NCI-H774 (cell line): ENCODE measurements around the gene ADAMTS2.

ENCODE experiments used
- DNase-seq: peaks from one replicate; lab custom pipeline; 2025; lab: John Stamatoyannopoulos, UW

Gene ADAMTS2

GRCh38 chr5:179254638-179255271 is 90.5 kb downstream of the ADAMTS2 start:
- DNase-seq: no peak

- no peak for DNase-seq
These were observed 91.5 kb downstream of the ADAMTS2 start for GRCh38 chr5:179253730-179254129.

- no peak for DNase-seq
These were observed 93.8 kb downstream of the ADAMTS2 start for GRCh38 chr5:179251276-179251969.

- DNase-seq: no peak
These were observed 94.6 kb downstream of the ADAMTS2 start for GRCh38 chr5:179250561-179251225.

GRCh38 chr5:179246227-179246626 is 99.0 kb downstream of the ADAMTS2 start:
- DNase-seq: no peak

GRCh38 chr5:179245031-179245430 is 100.2 kb downstream of the ADAMTS2 start:
- no peak for DNase-seq

- DNase-seq: no peak
These were observed 101.2 kb downstream of the ADAMTS2 start for GRCh38 chr5:179244044-179244443.

- no peak for DNase-seq
These were observed 101.9 kb downstream of the ADAMTS2 start for GRCh38 chr5:179243333-179243732.

GRCh38 chr5:179242676-179243075 is 102.6 kb downstream of the ADAMTS2 start:
- DNase-seq: no peak

- no peak for DNase-seq
These were observed 103.4 kb downstream of the ADAMTS2 start for GRCh38 chr5:179241764-179242370.

GRCh38 chr5:179241175-179241574 is 104.1 kb downstream of the ADAMTS2 start:
- DNase-seq: no peak

- no peak for DNase-seq
These were observed 104.7 kb downstream of the ADAMTS2 start for GRCh38 chr5:179240561-179240960.

- DNase-seq: no peak
These were observed 105.8 kb downstream of the ADAMTS2 start for GRCh38 chr5:179239256-179240135.

- DNase-seq: no peak
These were observed 106.7 kb downstream of the ADAMTS2 start for GRCh38 chr5:179238628-179238970.

GRCh38 chr5:179237770-179238627 is 107.3 kb downstream of the ADAMTS2 start:
- no peak for DNase-seq

GRCh38 chr5:179235416-179236400 is 109.6 kb downstream of the ADAMTS2 start:
- no peak for DNase-seq

- DNase-seq: no peak
These were observed 110.6 kb downstream of the ADAMTS2 start for GRCh38 chr5:179234563-179235135.

- DNase-seq: no peak
These were observed 111.2 kb downstream of the ADAMTS2 start for GRCh38 chr5:179233909-179234562.
